Measurements from ENCODE around the gene CKLF. TPM values are rescaled to one million over a fixed set of nuclear protein-coding genes. Genes with fewer than 3 reads are reported as not detected.

The CKLF gene
- total RNA-seq, 4 donors from 2014 or later, result 10.2 to 24.8 (median 17.5) TPM

- TF ChIP-seq CTCF (IDR thresholded peaks at IDR 0.05) (no peak), POLR2A (IDR thresholded peaks at IDR 0.05) (no peak)
- no peak overlapping the region for H3K4me3 ChIP-seq (ENCODE audit: low read depth, poor library complexity, severe bottlenecking)
- 93 to 94% methylated on average over 2 of the region's 2 CpGs for WGBS, 2 donors
- peak in 1 of 2 donors; percentile 70 for DNase-seq (ENCODE audit: low spot score in 2 of 2)
- intact Hi-C loops (cut with DNase I; ENCODE audit: low total_unique reads), result no loop called here
Observed at GRCh38 chr16:66537236-66537635, 15.1 kb upstream of the CKLF start.

GRCh38 chr16:66538910-66539309 is 13.5 kb upstream of the CKLF start:
- no peak overlapping the region for H3K4me3 ChIP-seq (ENCODE audit: low read depth, poor library complexity, severe bottlenecking)
- TF ChIP-seq CTCF (IDR thresholded peaks at IDR 0.05) (no peak), POLR2A (IDR thresholded peaks at IDR 0.05) (no peak)
- WGBS, 2 donors, result 77 to 86% methylated on average over 5 of the region's 5 CpGs
- peak in 1 of 2 donors; percentile 48 for DNase-seq (ENCODE audit: low spot score in 2 of 2)
- intact Hi-C loops (cut with DNase I; ENCODE audit: low total_unique reads), result no loop called here

GRCh38 chr16:66539623-66540469 is 12.5 kb upstream of the CKLF start:
- H3K4me3 ChIP-seq (ENCODE audit: low read depth, poor library complexity, severe bottlenecking), result no peak overlapping the region
- 68 to 88% methylated on average over 3 of the region's 3 CpGs for WGBS, 2 donors
- TF ChIP-seq CTCF (IDR thresholded peaks at IDR 0.05) (no peak), POLR2A (IDR thresholded peaks at IDR 0.05) (no peak)
- peak in 1 of 2 donors; percentile 56 for DNase-seq (ENCODE audit: low spot score in 2 of 2)
- intact Hi-C loops (cut with DNase I; ENCODE audit: low total_unique reads), result loop anchor here (10.0 kb wide), 1 partner anchor 1805 kb away; no protein-coding TSS in a partner anchor

- intact Hi-C loops (cut with DNase I; ENCODE audit: low total_unique reads), result loop anchor here (10.0 kb wide), 1 partner anchor 1807 kb away; no protein-coding TSS in a partner anchor
- WGBS, 2 donors, result 86 to 92% methylated on average over 18 of the region's 18 CpGs
- peak in 1 of 2 donors; percentile 68 for DNase-seq (ENCODE audit: low spot score in 2 of 2)
Observed at GRCh38 chr16:66541388-66542355, 10.7 kb upstream of the CKLF start.

More at GRCh38 chr16:66541388-66542355, 10.7 kb upstream of the CKLF start:
- H3K4me3 ChIP-seq (ENCODE audit: low read depth, poor library complexity, severe bottlenecking), result no peak overlapping the region
- no peak for TF ChIP-seq CTCF (IDR thresholded peaks at IDR 0.05)

All from lower leg skin (tissue), 4 donors.